NCI-H1048 (cell line): ENCODE data around the gene ARHGAP15.

Experiments
- DNase-seq: peaks from one replicate; lab custom pipeline; 2025; lab: John Stamatoyannopoulos, UW

Gene ARHGAP15

GRCh38 chr2:143632751-143633374 lies 503.6 kb downstream of the ARHGAP15 start:
- no peak for DNase-seq

- no peak for DNase-seq
Observed at GRCh38 chr2:143633419-143633818, 504.2 kb downstream of the ARHGAP15 start.

- no peak for DNase-seq
Observed at GRCh38 chr2:143635302-143635701, 506.1 kb downstream of the ARHGAP15 start.

- no peak for DNase-seq
Observed at GRCh38 chr2:143635936-143636335, 506.7 kb downstream of the ARHGAP15 start.

GRCh38 chr2:143640826-143641225 lies 511.6 kb downstream of the ARHGAP15 start:
- DNase-seq = no peak

- DNase-seq = no peak
Observed at GRCh38 chr2:143645921-143646645, 516.9 kb downstream of the ARHGAP15 start.

GRCh38 chr2:143649226-143649740 lies 520.1 kb downstream of the ARHGAP15 start:
- DNase-seq = no peak

GRCh38 chr2:143652692-143653091 lies 523.5 kb downstream of the ARHGAP15 start:
- DNase-seq = no peak

- no peak for DNase-seq
Observed at GRCh38 chr2:143668234-143668633, 539.0 kb downstream of the ARHGAP15 start.

- no peak for DNase-seq
Observed at GRCh38 chr2:143674051-143674450, 544.8 kb downstream of the ARHGAP15 start.

GRCh38 chr2:143675021-143675420 lies 545.8 kb downstream of the ARHGAP15 start:
- DNase-seq = no peak

GRCh38 chr2:143679617-143680016 lies 550.4 kb downstream of the ARHGAP15 start:
- DNase-seq = no peak

- DNase-seq = no peak
Observed at GRCh38 chr2:143680885-143681405, 551.7 kb downstream of the ARHGAP15 start.

- DNase-seq = no peak
Observed at GRCh38 chr2:143682436-143683055, 553.3 kb downstream of the ARHGAP15 start.

GRCh38 chr2:143683977-143684376 lies 554.8 kb downstream of the ARHGAP15 start:
- no peak for DNase-seq

- DNase-seq = peak; percentile 14
Observed at GRCh38 chr2:143684551-143685320, 555.5 kb downstream of the ARHGAP15 start.

- no peak for DNase-seq
Observed at GRCh38 chr2:143685421-143686078, 556.3 kb downstream of the ARHGAP15 start.

GRCh38 chr2:143686585-143687164 lies 557.5 kb downstream of the ARHGAP15 start:
- DNase-seq = no peak

GRCh38 chr2:143688248-143688647 lies 559.0 kb downstream of the ARHGAP15 start:
- no peak for DNase-seq

- DNase-seq = no peak
Observed at GRCh38 chr2:143688815-143689214, 559.6 kb downstream of the ARHGAP15 start.

- no peak for DNase-seq
Observed at GRCh38 chr2:143689541-143689940, 560.3 kb downstream of the ARHGAP15 start.
